A673 (cell line): ENCODE data around the gene ABHD17B. TPM values are rescaled to one million over a fixed set of nuclear protein-coding genes. Genes with fewer than 3 reads are reported as not detected.

Experiments
- BruUV-seq: library from RNA; stranded (reverse); fragments of 400-500 nt; replicated peaks from 2 replicates; lab custom pipeline; 2021; lab: Mats Ljungman, UMichigan
- CTCF ChIA-PET: fragments of 300-600 bp; sonication (Branson Sonifier 250); formaldehyde crosslinking; loops from one replicate; lab custom pipeline; 2022; ENCODE audit warnings: antibody characterized with exemption; lab: Charles Lee
- POLR2A ChIA-PET: fragments of 300-600 bp; sonication (Branson Sonifier 250); formaldehyde crosslinking; loops from one replicate; lab custom pipeline; 2022; ENCODE audit warnings: antibody characterized with exemption; ENCODE audit not compliant: low non-redundant PET; lab: Charles Lee
- DNase-seq: peaks from one replicate; pipeline ENCODE4 v3.0.0-alpha.2; 2015; ENCODE audit warnings: low spot score
- H3K27ac ChIP-seq: fragments of 200-600 bp; sonication (generic); 2 replicates; pipeline ENCODE4 v1.5.1; 2016; ENCODE audit warnings: mixed run types, low read depth, mild to moderate bottlenecking, mixed read lengths, antibody characterized with exemption, low read length; ENCODE audit not compliant: poor library complexity, severe bottlenecking
- H3K27me3 ChIP-seq: fragments of 200-600 bp; sonication (generic); replicated peaks from 2 replicates; pipeline ENCODE4 v1.6.1; 2017; ENCODE audit warnings: mixed run types, low read depth, mild to moderate bottlenecking, mixed read lengths, antibody characterized with exemption, low read length; ENCODE audit not compliant: insufficient read depth, poor library complexity
- H3K36me3 ChIP-seq: fragments of 200-600 bp; sonication (generic); 2 replicates; pipeline ENCODE4 v1.6.1; 2016; ENCODE audit warnings: mixed run types, mild to moderate bottlenecking, mixed read lengths, antibody characterized with exemption, low read length; ENCODE audit not compliant: insufficient read depth, poor library complexity, severe bottlenecking
- H3K4me1 ChIP-seq: fragments of 200-600 bp; sonication (generic); 2 replicates; pipeline ENCODE4 v1.6.1; 2017; ENCODE audit warnings: mixed run types, mild to moderate bottlenecking, mixed read lengths, antibody characterized with exemption, low read length; ENCODE audit not compliant: insufficient read depth, poor library complexity, severe bottlenecking
- H3K4me3 ChIP-seq: fragments of 200-600 bp; sonication (generic); 2 replicates; pipeline ENCODE4 v1.5.1; 2016; ENCODE audit warnings: low read depth, mixed run types, mild to moderate bottlenecking, mixed read lengths, low read length; ENCODE audit not compliant: poor library complexity, severe bottlenecking
- H3K9me3 ChIP-seq: fragments of 200-600 bp; sonication (generic); 2 replicates; pipeline ENCODE4 v1.6.1; 2016; ENCODE audit warnings: mixed run types, low read depth, mild to moderate bottlenecking, mixed read lengths, antibody characterized with exemption, low read length; ENCODE audit not compliant: poor library complexity, severe bottlenecking
- EZH2 ChIP-seq: fragments of 200-600 bp; sonication (generic); IDR thresholded peaks from 2 replicates; pipeline ENCODE4 v1.6.1; 2017; ENCODE audit warnings: borderline replicate concordance, low read depth, mild to moderate bottlenecking, mixed read lengths, antibody characterized with exemption, low read length; ENCODE audit not compliant: poor library complexity, severe bottlenecking
- intact Hi-C: fragments of 100-400 bp; cut with micrococcal nuclease; formaldehyde crosslinking; loops from one replicate; pipeline ENCODE4 v1.10.0; 2022; ENCODE audit not compliant: unreplicated experiment
- total RNA-seq: library from RNA; stranded (reverse); gene quantifications from 2 replicates; pipeline ENCODE4 v1.2.3, GENCODE V29; 2021
- TF ChIP-seq, protein P1 (sequence below): fragments of 300-800, 200-600 bp; sonication (generic); conservative IDR thresholded peaks from 2 replicates; pipeline ENCODE4 v1.5.1; 2017; ENCODE audit warnings: low read depth, mild to moderate bottlenecking, antibody characterized with exemption, low read length, moderate library complexity, mixed read lengths

Gene ABHD17B
- total RNA-seq, 1 experiment from 2014 or later: 19.7 TPM

- peak; percentile 54 for DNase-seq
- no peaks in the 10 kb centered on the region for H3K36me3 ChIP-seq
- intact Hi-C loops: loop anchor here (5.0 kb wide), 1 partner anchor 145 kb away; the partner anchor contains the start of gene CEMIP2
- ChIA-PET CTCF (interaction anchor here (0.6 kb wide), 1 partner anchor 143 kb away, joined by 4 read pairs; no protein-coding TSS in a partner anchor), POLR2A (no interaction called here)
- H3K4me3 ChIP-seq: peak overlapping the region; percentile 79
- H3K9me3 ChIP-seq: no peaks in the 10 kb centered on the region
- H3K4me1 ChIP-seq: peaks cover 10% of the 10 kb centered on the region
- TF ChIP-seq, protein P1, sequence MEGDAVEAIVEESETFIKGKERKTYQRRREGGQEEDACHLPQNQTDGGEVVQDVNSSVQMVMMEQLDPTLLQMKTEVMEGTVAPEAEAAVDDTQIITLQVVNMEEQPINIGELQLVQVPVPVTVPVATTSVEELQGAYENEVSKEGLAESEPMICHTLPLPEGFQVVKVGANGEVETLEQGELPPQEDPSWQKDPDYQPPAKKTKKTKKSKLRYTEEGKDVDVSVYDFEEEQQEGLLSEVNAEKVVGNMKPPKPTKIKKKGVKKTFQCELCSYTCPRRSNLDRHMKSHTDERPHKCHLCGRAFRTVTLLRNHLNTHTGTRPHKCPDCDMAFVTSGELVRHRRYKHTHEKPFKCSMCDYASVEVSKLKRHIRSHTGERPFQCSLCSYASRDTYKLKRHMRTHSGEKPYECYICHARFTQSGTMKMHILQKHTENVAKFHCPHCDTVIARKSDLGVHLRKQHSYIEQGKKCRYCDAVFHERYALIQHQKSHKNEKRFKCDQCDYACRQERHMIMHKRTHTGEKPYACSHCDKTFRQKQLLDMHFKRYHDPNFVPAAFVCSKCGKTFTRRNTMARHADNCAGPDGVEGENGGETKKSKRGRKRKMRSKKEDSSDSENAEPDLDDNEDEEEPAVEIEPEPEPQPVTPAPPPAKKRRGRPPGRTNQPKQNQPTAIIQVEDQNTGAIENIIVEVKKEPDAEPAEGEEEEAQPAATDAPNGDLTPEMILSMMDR: no peak
- TF ChIP-seq EZH2: no peak
- peak overlapping the region; percentile 67 for H3K27ac ChIP-seq
- H3K27me3 ChIP-seq: no peaks in the 10 kb centered on the region
- TSS peak; percentile 59 for BruUV-seq
Measured at GRCh38 chr9:71911908-71912335, 929 bp upstream of the ABHD17B start.

- BruUV-seq: no TSS peak
- Histone ChIP-seq H3K4me1 (peaks cover 10% of the 10 kb centered on the region), H3K36me3 (no peaks in the 10 kb centered on the region), H3K27me3 (no peaks in the 10 kb centered on the region), H3K27ac (peak overlapping the region; percentile 81), H3K9me3 (no peaks in the 10 kb centered on the region), H3K4me3 (peak overlapping the region; percentile 79)
- intact Hi-C loops: loop anchor here (5.0 kb wide), 1 partner anchor 143 kb away; the partner anchor contains the start of gene CEMIP2
- POLR2A ChIA-PET: interaction anchor here (0.7 kb wide), 1 partner anchor 157 kb away, joined by 3 read pairs; no protein-coding TSS in a partner anchor
- CTCF ChIA-PET: no interaction called here
- no peak for TF ChIP-seq EZH2
- TF ChIP-seq, protein P1: no peak
- no peak for DNase-seq
Measured at GRCh38 chr9:71910650-71911060, 338 bp downstream of the ABHD17B start.

GRCh38 chr9:71909887-71910649 is 925 bp downstream of the ABHD17B start:
- TSS peak; percentile 39 for BruUV-seq
- H3K9me3 ChIP-seq: no peaks in the 10 kb centered on the region
- H3K4me1 ChIP-seq: peaks cover 10% of the 10 kb centered on the region
- DNase-seq: peak; percentile 58
- intact Hi-C loops: loop anchor here (5.0 kb wide), 1 partner anchor 143 kb away; the partner anchor contains the start of gene CEMIP2
- no peaks in the 10 kb centered on the region for H3K27me3 ChIP-seq
- ChIA-PET CTCF (no interaction called here), POLR2A (no interaction called here)
- H3K36me3 ChIP-seq: no peaks in the 10 kb centered on the region
- H3K27ac ChIP-seq: peak overlapping the region; percentile 81
- TF ChIP-seq, protein P1: no peak
- no peak for TF ChIP-seq EZH2
- H3K4me3 ChIP-seq: peak overlapping the region; percentile 79
